CMK (cell line): ENCODE data around the gene SCN4A.
A peak's percentile ranks its signal among the peaks of the same experiment; 100 is the strongest.
"Not testable (repeated sequence)": the region's sequence is repeated elsewhere in the genome, so short reads cannot be mapped to it uniquely, and the experiment has no call there.

ENCODE experiments used
- DNase-seq: peaks from one replicate; pipeline ENCODE4 v3.0.0-alpha.2; 2010; ENCODE audit warnings: low read depth

The SCN4A gene

DNA sequence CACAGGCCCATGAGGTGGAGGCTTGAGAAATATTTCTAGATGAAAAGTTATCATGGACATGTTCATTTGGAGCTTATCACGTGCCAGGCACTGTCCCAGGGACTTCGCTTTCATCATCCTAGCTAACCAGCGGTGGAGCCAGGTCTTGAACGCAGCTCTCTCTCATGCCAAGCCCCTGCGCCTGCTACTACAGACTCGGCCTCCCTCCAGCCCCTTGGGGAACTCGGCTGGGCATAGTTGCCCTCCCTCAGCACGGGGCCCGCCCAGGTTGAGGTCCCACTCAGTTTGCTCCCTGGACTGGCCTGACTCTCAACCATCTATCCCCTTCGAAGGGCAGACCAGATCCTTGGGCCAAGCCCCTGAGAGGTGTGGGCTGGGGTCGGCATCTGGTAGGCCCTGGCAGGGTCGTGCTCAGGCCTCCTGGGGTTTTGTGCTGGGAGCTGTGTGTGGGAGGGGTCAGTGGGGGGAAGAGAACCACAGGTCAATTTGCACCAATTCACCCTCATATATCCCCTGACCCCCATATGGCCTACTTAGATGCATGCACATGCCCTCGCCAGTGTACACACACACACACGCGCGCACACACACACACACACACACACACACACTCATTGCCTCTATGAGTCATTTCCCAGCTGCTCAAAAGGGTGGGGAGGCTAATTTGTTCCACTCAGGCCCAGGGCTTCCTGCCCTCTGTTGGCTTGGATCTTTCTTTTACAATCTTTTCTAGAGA lies 12.1 kb upstream of the SCN4A start:
- no peak for DNase-seq

DNA sequence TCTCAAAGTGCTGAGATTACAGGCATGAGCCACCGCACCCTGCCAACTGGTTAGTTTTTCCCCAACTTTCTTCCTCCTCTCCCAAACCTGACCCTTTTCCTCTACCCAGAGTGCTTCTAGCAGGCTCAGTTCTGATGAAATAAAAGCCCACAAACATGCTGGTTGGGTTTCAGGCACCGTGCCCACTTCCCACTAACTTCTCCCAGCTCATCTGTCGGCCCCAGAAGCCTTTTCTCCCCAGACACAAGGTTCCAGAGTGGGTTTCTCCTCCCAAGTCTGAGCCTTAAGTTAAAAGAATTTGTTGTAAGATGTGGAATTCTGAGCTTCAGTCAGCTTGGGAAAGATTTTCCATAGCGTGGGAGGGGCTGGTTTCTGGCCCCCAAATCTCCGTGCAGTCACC lies 11.5 kb upstream of the SCN4A start:
- no peak for DNase-seq

DNA sequence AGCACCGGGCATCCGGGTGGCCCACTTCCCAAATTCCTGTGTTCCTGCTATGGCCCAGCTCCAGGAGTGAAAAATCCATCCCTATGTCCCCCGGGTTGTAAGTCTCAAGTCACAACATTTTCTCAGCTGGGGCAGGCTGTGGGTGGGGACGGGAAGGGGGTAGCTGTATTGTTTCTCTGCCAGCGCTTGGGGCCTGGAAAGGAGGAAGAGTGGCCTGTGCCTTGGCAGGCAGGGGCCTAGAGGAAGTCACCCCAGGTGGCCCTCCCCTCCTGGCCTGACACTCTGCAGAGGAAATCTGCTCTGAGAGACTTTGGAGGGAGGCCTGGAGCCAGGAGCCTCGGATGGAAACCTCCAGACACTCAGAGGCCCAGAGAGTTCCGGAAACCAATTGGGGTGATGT lies 10.6 kb upstream of the SCN4A start:
- no peak for DNase-seq

DNA sequence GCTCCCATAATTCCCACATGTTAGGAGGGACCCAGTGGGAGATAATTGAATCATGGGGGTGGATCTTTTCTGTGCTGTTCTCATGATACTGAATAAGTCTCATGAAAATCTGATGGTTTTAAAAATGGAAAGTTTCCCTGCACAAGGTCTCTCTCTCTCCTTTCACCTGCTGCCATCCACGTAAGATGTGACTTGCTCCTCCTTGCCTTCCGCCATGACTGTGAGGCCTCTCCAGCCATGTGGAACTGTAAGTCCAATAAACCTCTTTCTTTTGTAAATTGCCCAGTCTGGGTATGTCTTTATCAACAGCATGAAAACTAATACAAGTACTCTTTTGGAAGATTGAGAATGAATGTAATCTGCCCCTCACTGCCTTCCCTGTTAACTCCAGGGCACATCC lies 9.9 kb upstream of the SCN4A start:
- DNase-seq = not testable (repeated sequence)

DNA sequence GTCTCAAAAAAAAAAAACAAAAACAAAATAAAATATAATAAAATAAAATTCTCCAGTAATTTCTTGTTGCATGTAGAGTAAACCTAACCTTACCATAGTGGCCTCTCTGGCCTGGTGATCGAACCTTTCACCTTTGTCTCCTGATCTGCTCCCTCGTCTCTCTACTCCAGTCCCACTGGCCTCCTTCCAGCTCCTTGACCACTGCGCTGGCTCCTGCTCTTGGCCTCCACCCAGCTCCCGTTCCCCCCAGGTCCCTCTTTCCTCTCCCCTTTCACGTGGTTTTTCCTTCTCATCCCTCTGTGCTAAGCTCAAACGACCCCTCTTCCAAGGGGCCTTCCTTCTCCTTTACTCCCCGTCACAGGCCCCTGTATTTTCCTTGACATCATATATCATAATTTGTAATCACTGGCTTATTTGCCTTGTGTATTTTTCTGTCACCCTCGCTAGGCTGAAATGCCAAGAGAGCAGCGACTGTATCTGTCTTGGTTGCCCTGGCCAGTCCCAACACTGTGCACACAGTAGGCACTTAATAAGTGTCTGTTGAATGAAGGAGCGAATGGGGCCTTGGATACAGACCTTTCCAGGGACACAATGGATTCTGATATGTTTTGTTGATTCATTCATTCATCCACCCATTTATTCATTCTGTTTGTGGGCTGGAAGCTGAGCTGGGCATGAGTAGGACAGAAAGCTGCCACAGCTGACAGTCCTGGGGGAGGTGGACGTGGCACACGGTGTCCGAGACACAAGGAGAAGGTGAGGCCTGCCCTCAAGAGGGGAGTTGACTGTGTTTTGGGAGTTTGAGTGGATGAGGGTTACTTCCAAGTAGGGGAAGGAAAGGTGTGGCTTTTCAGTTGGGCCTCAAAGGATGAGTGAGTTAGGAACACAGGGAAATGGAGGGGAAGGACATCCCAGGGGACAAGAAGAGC lies 5.8 kb upstream of the SCN4A start:
- DNase-seq = no peak

DNA sequence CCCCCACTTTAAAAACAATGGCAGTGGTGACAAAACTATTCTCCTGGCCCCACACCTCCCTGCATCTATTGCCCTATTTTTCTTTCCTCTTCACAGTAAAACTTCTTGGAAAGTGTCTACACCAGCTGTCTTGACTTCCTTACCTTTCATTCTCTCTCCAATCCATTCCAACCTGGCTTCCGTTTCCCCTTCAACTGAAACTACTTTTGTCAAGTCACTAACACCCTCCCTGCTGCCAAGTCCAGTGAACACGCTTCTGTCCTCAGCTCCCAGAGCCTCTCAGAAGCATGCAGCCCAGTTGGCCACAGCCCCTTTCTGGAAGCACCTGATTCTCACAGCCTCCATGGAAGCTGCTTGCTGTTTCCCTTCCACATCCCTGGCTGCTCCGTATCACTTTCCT lies 4.0 kb upstream of the SCN4A start:
- no peak for DNase-seq

DNA sequence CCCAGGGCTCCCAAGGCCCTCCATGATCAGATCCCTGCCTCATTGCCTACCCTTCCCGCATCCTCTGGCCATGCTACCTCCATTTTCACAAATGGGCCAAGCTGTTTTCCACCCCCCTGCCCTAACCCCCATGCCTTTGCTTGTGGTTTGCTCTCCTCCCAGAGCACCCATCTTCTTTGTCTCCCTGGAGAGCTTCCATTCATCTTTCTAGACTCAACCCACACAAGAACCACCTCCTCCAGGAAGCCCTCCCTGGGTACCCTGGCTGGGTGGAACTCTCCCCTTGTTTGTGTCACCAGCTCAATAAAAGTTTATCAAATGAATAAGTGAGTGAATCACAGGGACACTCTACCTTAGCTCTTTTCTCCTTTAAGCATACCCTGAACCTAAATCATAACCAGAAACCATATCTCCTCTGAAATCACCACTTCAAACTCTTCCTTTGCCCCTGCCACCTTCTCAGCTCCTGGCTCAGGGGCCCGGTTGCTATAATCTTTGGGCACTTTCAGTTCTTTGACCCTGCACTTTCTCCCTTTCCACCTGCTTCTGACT lies 2.9 kb upstream of the SCN4A start:
- no peak for DNase-seq

DNA sequence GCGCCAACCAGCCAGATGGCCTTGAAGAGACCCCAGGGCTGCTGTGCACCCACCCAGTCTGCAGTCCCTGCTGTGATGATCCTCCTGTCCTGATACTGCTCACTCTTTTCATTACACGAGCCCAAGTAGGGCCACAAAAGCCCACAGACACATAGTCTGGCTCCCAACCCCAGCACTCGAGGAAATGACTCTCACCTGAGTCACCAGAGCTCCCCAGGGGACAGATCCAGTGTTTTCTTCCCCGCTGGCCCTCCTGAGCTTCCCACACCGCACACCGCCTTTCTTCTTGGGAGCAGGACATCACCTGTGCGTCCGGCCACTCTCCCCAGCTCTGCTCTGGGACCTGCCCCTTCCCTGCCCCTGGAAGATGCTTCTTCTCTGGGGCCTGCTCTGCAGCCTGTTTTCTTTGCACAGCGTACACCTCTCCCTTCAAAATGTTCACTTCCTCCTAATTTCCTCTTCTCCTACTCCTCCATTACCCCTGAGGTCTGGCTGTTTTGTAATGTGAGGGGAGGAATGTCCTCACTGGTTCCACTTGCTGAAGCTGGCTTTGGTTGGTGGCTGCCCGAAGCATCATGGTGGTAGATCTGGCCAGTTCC lies 2.0 kb upstream of the SCN4A start:
- no peak for DNase-seq

DNA sequence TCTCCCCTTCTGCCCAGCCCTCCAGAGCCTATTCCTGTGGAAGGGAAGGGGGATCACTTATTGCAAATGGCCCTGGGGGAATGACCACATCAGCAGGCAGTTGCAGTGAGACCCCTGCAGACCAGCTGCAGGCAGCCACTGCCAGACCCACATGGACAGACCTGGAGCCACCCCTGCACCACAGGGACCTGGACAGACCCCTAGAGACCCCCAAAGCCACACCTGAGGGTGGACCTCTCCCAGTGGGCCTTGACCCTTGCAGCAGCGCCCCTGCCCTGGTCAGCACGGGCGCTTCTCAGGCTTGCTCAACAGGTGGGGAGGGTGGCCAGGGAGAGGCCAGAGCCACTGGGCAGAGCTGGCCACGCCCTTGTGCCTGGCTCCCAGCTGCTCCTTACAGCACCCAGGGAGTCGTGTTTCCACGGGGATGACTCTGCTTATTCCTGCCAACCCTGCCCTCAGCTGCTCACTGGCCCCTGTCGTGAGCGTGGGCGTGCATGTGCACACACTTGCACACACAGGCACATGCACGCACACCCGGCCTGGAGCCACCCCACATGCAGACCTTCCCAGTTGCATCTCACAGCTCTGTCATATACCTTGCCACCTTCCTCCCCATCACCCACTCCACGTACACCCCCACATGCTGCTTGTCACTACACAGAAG lies 1.3 kb upstream of the SCN4A start:
- no peak for DNase-seq

DNA sequence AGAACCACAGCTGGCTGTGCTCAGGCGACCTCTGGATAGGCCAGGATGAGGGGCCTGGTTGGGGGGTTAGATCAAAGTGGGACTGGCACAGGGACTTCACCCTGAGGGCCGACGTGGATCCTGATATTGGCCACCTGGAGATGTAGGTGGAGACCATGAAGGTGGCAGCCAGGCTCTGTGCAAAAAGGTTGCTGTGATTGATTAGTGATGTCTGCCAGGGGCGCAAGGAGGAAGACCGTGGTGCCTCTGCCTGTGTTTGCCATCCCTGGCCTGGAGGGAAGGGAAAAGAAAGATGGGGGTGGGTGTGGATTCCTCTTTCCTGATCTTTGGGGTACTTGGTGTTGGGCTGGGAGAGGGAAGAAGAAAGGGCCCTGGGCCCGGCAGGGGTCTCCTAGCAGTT lies 529 bp upstream of the SCN4A start:
- DNase-seq = no peak

DNA sequence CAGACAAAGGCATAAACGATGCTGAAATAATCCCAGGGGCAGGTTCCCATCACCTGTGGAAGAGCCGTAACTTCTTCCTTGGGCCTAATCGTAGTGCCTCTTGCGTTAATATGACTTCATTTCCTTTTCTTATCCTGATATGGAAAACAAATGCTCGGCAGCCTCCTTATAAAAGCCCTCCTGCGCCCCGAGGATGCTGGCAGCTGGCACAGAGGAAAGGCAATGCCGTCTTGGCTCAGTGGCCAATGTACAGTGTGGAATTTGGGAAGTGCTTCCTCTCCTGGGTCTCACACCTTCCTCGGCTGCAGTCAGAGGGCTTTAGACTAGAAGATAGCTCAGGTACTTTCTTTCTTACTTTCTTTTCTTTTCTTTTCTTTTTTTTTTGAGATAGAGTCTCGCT lies 3.4 kb downstream of the SCN4A start:
- DNase-seq = no peak

DNA sequence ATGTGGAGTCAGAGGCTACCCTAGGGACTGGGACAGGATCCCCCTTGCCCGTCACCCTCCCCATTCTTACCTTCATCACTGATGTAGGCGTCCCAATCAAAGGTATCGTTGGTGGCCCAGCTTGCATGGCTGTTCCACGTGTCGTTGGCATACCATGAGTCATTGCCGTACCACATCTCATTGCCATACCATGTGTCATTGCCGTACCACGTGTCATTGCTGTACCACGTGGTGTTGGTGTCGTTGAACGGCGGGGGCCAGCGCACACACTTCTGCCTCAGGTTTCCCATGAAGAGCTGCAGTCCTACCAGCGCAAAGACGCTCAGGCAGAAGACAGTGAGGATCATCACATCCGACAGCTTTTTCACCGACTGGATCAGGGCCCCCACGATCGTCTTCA lies 4.8 kb downstream of the SCN4A start:
- no peak for DNase-seq

DNA sequence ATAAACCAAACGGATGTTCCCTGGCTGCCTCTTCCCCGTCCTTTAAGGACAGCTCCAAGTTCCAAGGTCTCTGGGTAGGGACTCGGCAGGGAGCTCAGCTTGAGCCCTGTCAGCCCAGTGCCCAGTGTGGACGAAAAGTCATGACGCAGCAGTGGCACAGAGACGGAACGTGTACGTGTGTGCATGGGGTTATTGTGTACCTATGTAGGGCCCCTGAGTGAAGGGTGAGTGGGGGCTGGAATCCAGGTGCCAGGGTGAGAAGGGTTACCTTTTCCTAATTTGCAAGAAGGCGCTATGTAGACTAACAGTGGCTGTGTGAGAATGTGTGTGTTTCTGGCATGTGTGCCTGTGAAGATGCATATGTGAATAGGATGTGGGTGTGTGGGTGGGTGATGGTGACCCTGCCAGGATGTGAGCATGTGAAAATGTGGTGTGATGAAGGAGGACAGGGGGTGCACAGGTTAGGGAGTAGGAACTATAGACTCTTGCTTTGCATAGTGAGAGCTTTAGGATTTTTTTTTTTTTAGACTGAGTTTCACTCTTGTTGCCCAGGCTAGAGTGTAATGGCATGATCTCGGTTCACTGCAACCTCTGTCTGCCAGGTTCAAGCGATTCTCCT lies 6.0 kb downstream of the SCN4A start:
- DNase-seq = no peak

DNA sequence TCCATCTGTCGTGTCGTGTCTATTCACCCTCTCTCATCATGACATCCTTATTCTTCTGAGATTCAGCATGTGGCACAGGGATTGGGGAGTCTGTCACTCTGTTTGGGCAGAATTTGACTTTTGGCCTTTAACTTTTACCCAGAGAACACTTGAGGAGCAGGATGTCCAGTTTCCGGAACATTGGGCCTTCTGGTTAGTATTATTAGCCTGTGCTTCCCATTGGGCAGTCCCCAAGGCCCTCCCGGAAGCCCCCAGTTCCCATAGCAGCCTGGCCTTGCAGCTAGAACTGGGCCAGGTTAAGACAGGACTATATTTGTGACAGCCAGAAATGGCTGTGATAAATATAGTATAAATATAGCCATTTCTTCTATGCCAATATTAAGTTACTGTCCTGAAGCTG lies 9.6 kb downstream of the SCN4A start:
- DNase-seq = no peak

DNA sequence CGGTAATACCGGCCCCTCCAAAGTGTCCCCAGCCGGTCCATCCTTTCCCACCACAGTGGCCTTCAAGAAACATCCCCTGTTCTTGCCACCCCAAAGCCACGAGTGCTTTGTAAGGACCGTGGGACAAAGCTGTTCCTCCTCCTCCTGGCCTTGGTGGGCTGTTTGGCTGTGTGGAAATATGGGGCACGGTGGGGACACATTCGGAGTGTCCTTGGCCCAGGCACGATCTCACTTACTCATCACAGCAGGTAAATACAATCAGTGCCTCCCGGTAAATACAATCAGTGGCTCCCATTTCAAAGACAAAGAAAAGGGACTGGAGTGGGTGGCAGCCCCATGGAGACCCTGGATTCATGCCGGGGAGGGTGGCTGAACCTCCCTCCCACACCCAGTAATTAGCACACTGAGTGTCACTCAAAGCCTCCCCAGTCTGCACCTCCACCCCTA lies 10.4 kb downstream of the SCN4A start:
- DNase-seq = no peak

DNA sequence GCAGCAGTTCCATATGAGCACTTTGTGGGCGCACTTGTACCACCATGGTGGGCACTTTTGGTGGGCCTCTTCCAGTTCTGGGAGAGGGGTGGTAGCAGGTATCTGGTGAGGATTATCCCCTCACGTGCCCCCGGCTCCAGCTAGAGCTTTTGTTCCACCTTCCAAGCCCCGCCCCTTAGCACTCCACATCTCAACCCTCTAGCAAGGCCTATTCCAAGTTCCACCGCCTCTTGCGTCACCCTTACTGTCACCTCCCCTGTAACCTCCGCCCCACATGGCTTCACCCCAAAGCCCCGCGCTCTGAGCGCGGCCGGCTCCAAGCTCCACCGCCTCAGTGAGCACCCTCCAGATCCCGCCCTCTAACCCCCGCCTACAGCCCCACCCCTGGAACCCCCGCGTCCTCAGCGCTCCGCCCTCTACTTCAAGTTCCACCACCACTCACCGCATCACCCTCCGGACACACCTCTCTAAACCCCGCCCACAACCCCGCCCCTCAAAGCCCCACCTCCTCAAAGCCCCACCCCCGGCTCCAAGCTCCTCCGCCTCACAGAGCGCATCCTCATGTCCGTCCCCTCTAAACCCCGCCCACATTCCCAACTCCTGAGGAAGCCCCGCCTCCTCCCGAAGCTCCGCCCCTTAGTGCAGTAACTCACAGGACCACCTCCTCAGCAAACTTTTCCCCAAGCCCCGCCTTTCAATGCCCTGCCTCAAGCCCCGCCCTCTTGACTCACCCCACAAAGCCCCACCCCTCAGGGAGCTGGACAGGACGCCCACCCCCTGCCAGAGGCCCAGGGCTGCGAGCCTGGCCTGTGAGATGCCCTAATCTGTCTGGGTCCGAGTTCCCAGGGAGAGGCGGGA lies 11.1 kb downstream of the SCN4A start:
- DNase-seq = peak; percentile 93

DNA sequence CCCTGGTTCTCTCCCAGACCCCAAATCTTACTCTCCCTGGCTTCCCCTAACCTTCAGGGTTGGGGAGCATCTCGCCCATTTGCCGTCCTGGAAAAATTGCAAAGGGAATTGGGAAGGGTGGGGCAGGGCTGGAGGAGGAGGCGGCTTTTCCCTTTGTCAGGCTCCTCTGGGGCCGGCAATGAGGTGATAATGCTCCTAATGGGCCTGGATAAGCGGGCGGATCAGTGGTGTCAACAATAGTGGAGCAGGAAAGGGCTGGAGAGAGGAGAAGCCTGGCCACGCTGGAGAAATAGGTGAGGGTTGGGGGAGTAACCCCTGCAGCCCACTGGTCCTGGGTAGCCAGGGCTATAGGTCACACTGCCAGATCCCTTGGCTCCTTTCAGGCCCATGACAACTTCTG lies 12.3 kb downstream of the SCN4A start:
- no peak for DNase-seq

DNA sequence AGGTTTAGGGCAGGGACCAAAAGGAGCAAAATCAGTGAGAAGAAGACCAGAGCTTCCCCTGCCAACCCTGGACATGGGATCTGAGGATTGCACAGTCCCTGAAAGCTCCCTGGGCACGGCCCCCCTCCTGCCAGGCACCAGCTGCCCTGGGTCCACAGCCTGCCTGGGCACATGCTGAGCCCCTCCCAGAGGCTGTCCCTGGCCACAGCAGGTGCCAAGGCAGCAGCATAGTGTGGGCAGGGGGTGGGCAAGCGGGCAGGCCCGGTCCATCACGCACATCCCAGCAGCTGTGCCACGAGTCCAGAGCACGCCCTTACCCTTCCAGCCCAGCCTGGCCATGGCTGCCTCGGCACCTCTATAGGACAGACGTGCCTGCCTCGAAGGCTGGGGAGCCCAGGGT lies 12.7 kb downstream of the SCN4A start:
- DNase-seq = no peak

DNA sequence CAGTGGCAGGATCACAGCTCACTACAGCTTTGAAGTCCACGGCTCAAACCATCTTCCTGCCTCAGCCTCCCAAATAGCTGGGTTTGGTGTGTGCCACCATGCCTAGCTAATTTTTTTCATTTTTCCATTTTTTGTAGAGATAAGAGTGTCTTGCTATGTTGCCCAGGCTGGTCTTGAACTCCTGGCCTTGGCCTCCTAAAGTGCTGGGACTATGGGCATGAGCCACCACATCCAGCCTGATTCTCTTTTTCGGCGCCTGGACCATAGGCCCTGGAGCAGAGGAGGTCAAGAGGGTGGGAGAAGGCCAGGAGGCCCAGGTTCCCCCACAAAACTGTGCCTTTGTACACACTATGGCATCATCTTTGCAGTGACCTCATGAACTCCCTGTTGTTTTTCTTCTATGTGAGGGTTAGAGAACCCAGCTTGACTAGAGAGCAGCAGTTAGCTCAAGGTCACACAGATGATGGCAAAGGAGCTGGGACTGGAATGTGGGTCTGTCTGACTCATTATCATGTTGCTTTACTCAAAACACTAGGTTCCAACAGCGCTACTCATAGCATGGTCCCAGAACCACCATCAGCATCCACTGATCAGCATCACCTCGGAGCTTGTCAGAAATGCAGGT lies 16.3 kb downstream of the SCN4A start:
- DNase-seq = no peak

DNA sequence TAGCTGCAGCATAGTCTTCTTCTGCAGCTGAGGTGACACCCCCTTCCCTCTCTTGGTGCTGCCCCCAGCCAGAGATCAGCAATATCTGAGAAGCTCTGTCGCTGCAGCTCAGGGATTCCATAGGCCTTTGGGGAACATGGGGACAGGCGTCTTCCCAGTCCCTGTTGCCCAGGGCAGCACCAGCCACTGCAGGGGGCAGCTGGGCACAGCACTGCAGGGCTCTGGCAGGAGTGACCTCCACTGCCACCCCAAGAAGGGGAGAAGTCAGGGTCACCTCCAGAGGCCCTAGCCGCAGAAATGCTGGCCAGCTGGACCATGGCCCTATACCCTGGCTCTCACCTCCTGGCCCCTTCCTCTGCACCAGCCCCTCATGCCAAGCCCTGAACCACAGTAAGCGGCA lies 16.9 kb downstream of the SCN4A start:
- no peak for DNase-seq
